Activated CD8-positive, alpha-beta memory T cell treated with anti-CD3 and anti-CD28 coated beads for 1 hour (primary cell): ENCODE measurements around the gene PAX9.

Source experiments
- DNase-seq, 2 donors: peaks; one replicate each; pipeline ENCODE4 v3.0.0-alpha.2; 2020; ENCODE audit warnings: low read depth in 1 of 2; ENCODE audit errors: extremely low read depth in 1 of 2

Gene PAX9

GRCh38 chr14:36726128-36726527 is 64.5 kb downstream of the PAX9 start:
- no peak for DNase-seq
